ENCODE measurements around the gene DOCK4.
A peak's percentile ranks its signal among the peaks of the same experiment; 100 is the strongest.

DOCK4 gene

DNA sequence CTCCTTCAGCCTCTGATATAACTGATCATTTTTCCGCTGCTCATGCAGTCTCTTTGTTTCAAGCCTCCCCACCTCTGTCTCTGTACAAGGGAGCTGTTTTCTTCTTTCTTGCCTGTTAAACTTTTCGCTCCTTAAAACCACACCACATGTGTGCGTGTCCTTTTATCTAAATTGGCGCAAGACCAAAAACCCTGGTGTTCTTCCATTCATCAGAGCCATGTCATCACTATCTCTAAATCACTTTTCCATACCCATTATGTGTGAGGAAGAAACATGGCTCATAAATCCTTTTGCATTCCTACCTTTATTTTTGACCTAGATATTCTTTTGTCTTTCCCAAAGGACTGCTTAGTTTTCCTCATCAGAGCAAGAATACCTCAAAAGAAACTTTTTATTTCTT, 404.9 kb downstream of the DOCK4 start:
- DNase-seq: no peak
- in situ Hi-C loops (cut with MboI; ENCODE audit: low pct_unique_long_range_greater_than_20kb, low sequenced_read_pairs): no loop called here

DNA sequence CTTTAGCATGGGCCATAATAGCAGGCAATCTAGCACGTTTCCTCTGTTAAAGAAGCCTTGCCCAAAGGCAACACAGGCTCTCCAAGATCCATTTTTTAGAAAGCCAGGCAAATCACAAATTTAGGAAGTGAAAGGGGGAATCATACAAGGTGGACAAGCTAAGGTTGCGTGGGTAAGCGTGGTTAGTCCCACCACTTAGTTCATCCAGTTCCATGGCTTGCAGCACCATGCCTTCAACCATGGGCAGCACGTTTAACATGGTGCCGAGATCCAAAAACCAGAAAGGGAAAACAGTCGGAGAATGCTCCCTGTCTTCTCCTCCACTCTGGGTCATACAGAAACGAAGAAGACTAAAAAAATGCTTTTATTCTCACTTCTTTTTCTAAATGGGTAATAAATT, 409.5 kb downstream of the DOCK4 start:
- in situ Hi-C loops (cut with MboI; ENCODE audit: low pct_unique_long_range_greater_than_20kb, low sequenced_read_pairs): no loop called here
- DNase-seq: peak; percentile 19

DNA sequence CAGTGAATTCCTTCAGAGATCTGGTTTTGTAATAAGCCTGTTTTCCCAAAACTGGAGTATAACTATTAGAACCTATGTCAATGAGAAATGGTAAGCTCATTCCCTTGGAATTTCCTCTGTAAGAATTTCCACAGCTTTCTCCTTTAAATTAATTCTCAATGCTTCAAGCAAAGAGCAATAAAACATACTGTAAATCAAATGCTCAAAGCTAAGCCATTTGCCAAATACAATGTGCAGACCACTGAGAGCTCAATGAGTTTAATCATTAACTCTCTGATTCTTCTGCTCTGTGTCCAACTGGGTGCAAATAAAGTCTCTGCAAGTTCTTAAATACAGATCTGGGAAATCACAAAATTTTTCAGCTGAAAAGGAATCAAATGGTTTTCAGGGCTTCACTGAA, 416.3 kb downstream of the DOCK4 start:
- no peak for DNase-seq
- in situ Hi-C loops (cut with MboI; ENCODE audit: low pct_unique_long_range_greater_than_20kb, low sequenced_read_pairs): no loop called here

DNA sequence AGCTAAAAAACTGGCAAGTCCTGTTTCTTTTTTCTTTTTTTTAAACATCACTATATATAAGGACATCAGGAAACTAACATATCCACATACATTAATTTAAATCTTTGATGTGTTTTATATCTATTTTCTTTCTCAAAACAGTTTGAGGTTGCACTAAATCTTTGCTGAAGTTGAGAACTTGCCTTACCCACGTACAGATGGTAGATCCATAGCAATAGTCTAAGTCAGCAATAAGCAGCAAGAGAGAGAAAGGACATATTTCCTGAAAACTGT, 417.2 kb downstream of the DOCK4 start:
- no peak for DNase-seq
- in situ Hi-C loops (cut with MboI; ENCODE audit: low pct_unique_long_range_greater_than_20kb, low sequenced_read_pairs): no loop called here

DNA sequence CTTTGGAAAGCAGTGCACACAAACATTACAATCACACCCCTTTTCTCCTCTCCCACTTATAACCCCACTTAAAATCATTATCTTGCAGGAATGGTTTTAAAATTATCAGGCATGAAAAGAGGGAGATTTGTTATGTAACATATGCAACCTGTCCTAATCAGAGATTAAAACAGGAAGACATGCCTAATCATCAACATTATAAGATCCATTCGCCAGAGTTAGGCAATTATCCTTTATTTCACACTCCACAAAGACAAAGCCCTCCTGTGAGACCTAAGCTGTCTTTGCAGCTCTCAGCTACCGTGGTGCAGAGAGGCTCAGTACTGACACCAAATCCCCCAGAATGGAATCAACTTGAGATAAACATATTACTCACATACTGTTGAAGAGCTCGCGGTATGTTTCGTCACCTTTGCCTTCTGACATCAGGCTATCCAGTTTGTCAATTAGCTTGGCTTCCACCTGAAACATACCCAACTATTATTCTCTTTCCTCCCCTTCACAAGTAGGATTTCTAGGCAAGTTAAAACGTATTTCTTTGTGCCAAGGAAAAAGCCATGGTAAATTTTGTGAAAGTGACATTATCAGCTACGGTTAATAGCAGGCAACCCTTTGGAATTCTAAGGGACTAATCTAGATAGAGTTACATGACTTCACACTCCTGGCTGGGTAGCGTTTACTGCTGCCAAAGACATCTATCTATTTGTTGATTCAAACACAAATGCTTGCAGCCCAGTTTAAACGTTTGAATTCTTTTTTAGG, 417.7 kb downstream of the DOCK4 start:
- in situ Hi-C loops (cut with MboI; ENCODE audit: low pct_unique_long_range_greater_than_20kb, low sequenced_read_pairs): no loop called here
- no peak for DNase-seq

DNA sequence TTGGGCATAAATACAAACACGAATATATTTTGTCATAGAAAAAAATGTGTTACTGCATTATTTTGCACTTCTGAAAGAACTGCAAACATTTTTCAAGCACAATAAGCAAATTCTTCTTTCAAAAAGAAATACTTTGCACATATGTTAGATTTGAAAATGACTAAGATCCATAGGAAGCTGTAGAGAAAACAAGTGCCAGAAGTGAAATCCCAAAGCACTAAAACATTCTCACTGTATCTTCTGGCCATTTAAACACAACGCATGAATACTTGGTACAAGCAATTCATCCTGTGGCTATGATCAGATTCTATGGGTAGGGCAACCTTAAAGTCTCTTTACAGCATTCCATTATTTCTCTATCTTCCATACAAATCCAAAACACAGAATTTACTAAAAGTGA, 418.5 kb downstream of the DOCK4 start:
- no peak for DNase-seq
- in situ Hi-C loops (cut with MboI; ENCODE audit: low pct_unique_long_range_greater_than_20kb, low sequenced_read_pairs): no loop called here

DNA sequence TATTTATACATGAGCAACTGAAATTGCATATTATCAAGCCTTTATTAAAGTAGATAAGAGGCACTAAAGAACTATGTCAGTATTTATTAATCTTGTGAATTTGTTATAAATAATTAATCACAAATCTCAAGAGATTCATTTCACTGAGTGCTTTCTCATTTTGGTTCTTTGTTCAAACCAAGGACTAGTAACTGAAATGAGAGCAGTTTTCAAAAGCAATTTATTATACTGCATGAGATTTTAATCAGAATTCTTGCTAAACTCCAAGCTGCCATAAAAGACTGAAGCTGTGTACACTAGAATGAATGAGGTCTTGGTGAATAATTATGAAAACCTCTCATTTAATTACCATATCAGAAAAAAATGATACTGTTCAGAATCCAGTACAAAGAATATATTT, 419.1 kb downstream of the DOCK4 start:
- DNase-seq: no peak
- in situ Hi-C loops (cut with MboI; ENCODE audit: low pct_unique_long_range_greater_than_20kb, low sequenced_read_pairs): no loop called here

DNA sequence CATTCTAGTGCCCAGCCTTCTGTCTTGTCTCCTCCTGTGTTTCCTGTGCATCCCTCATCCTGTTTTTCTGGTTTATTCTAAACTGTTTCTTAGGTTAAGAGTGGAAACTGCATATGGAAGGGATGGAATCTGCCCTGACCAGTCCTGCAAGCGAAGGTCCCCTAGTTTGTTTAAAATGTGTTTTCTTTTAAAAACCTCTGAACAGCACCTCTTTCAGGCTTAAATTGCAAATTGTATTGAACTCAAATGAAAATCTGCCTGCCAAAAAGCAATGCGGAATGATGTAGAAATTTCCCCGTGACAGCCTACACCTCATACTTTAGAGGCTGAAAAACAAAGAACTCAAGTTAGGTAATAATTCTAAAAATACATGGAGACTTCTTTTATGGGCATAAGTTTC, 421.1 kb downstream of the DOCK4 start:
- DNase-seq: no peak
- in situ Hi-C loops (cut with MboI; ENCODE audit: low pct_unique_long_range_greater_than_20kb, low sequenced_read_pairs): no loop called here

DNA sequence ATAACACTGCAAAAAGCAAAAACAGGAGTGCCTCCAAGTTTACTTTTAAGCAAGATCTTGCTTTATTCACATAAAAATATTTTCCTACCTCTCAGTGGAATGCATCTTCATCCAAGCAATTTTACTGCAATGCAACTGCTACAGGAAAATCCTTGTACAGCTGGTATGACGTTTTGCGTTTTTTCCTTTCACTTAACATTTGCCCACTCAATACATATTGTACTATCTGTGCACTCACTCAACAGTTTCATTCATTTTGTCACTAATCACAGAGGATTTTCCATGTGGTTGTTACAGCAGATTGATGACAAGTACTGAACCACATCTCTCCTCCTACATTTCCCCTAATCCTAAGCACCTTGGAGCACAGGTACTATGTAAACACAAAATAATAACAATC, 421.9 kb downstream of the DOCK4 start:
- DNase-seq: no peak
- in situ Hi-C loops (cut with MboI; ENCODE audit: low pct_unique_long_range_greater_than_20kb, low sequenced_read_pairs): no loop called here

DNA sequence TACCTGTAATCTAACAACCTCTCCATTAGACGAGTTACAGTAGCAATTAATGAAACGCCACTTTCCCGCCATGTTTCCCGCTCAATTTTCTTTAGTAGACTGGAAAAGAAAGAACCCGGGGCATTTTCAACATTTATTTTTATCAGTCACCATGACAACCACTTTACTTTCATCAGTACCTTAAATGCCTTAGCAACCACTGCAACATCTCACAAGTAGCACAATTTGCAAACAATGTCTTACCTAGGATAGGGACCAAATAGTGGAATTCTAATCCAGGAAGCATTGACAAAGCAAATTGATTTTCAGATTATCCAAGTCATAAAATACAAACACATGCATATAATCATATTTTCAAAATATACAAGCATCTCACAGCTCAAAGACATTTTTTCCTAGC, 422.3 kb downstream of the DOCK4 start:
- in situ Hi-C loops (cut with MboI; ENCODE audit: low pct_unique_long_range_greater_than_20kb, low sequenced_read_pairs): no loop called here
- DNase-seq: no peak

DNA sequence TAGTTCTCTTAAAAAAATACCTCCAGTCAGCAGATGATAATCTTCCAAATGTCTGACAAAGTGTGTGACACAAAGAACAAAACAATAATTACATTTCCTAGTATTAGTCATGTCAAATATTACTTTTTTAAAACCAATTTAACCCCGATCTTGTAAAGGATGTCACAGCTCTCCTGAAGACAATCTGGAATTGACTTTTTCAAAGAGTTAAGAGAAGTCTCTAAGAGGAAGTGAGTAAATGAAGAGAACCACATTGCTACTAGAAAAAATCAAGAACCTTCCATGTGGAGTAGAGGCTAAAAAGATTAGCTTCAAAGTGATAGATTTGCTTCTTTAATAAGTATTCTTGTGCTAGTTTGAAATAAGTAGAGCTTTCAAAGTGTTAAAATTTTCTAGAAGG, 425.7 kb downstream of the DOCK4 start:
- DNase-seq: no peak
- in situ Hi-C loops (cut with MboI; ENCODE audit: low pct_unique_long_range_greater_than_20kb, low sequenced_read_pairs): no loop called here

DNA sequence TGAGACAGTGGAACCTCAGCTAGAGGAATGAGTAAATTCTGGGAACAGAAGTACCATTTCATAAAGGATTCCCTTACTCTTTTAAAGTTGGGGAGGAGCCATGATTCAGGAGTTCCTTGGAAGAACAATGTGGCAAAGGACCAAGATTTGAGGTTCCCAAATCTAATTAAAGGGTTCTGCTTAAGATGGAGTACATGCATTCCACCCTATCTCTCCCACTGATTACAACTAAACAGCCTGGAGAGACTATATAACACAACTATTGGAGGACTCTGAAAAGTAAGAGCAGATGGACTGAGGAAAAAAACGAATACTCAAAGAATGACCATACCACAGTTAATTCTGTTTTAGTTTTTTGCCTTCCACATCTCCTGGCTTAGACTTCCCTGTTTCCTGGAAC, 431.0 kb downstream of the DOCK4 start:
- in situ Hi-C loops (cut with MboI; ENCODE audit: low pct_unique_long_range_greater_than_20kb, low sequenced_read_pairs): no loop called here

DNA sequence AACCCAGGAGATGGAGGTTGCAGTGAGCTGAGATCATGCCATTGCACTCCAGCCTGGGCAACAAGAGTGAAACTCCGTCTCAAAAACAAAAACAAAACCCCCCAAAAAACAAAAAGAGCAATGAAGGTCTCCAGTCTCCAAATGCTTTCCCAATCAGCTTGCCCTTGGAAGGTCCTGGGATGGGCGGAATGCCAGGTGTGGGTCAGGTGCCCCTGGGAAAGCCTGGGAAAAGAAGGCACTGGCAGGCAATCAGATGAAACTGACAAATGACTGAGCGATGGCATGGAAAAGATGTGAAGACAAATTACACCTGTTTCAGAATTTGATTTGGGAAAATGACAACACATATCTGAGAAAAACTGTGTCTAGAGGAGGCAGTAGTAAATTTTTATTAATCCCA, 433.5 kb downstream of the DOCK4 start:
- no peak for DNase-seq
- in situ Hi-C loops (cut with MboI; ENCODE audit: low pct_unique_long_range_greater_than_20kb, low sequenced_read_pairs): loop anchor here (25.0 kb wide), 3 partner anchors 90 to 715 kb away; partner anchors contain the start of gene LSMEM1

More for the DNA sequence above, 431.0 kb downstream of the DOCK4 start:
- DNase-seq: no peak

DNA sequence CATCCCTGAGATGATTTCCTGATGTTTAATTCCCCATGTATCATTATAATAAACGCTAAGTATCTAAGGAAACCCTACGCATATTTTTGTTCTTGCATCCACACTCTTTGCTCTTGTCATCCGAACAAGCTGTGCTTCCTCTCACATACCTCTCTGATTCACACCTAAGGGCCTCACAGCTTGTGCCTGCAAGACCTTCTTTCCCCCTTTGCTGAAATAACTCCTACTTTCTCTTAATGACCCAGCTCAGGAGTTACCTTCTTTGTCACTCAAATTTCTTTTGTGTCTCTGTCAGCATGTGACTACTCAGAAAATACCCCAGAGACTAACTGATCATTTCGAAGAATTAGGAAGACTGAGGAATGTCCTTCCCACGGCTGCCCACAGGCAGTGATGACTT, 434.6 kb downstream of the DOCK4 start:
- DNase-seq: no peak
- in situ Hi-C loops (cut with MboI; ENCODE audit: low pct_unique_long_range_greater_than_20kb, low sequenced_read_pairs): loop anchor here (25.0 kb wide), 3 partner anchors 91 to 716 kb away; partner anchors contain the start of gene LSMEM1

DNA sequence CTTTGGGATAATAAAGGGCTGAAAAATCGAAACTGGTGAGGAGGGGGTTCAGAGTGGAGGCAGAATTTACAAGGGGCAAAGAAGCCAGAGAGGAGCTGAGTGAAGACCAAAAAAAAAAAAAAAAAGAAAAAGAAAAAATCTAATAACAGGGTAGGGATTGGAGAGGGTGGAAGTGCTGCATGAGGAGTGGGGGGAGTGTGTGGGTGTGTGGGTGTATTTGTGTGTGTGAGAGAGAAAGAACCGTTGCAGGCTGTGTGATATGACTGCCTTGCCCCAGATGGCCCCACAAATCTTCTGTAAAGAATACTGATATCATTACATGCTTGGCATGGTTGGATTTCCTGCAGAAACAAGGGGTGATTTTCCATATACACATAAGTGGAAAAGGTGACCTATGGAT, 436.1 kb downstream of the DOCK4 start:
- in situ Hi-C loops (cut with MboI; ENCODE audit: low pct_unique_long_range_greater_than_20kb, low sequenced_read_pairs): loop anchor here (25.0 kb wide), 3 partner anchors 92 to 717 kb away; partner anchors contain the start of gene LSMEM1
- DNase-seq: no peak

DNA sequence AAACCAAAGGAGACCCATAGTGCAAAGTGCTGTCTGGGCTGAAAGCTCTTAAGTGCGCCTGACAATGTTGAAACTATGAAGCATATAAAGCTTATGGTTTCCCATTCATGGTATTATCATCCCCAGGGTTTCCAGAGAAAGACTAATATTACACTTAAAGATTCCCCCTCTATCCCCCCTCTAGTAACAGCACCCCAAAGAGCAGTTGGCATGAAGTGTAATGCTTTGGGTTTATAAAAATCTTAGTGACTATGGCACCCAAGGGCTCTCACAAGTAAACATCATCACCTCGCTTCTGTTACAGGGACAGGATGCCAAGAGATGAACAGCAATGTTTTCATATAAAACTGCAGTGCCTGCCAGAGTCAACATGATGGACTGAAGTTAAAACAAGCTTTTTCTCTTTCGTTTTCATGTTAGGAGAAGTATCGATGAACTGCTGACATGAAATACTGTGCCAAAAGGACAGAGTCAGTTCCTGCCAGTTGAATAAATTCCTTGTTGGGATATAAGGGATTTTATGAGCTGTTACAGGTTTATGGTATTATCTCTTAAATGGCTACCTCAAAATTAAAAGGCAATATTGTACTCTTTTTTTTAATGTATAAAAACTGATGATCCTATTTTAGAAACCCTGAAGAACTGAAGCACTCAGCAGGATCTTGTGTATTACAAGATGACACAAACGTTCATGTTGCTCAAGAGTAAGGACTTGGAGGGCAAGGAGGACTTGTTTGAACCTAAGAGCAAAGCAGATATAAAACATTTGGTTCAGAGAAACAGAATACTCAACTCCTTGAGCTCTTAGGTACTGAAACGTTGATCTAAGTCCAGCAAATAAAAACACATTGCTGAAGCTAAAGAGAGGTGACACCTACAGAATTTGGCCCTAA, 440.2 kb downstream of the DOCK4 start:
- in situ Hi-C loops (cut with MboI; ENCODE audit: low pct_unique_long_range_greater_than_20kb, low sequenced_read_pairs): loop anchor here (25.0 kb wide), 3 partner anchors 96 to 721 kb away; partner anchors contain the start of gene LSMEM1
- DNase-seq: no peak

DNA sequence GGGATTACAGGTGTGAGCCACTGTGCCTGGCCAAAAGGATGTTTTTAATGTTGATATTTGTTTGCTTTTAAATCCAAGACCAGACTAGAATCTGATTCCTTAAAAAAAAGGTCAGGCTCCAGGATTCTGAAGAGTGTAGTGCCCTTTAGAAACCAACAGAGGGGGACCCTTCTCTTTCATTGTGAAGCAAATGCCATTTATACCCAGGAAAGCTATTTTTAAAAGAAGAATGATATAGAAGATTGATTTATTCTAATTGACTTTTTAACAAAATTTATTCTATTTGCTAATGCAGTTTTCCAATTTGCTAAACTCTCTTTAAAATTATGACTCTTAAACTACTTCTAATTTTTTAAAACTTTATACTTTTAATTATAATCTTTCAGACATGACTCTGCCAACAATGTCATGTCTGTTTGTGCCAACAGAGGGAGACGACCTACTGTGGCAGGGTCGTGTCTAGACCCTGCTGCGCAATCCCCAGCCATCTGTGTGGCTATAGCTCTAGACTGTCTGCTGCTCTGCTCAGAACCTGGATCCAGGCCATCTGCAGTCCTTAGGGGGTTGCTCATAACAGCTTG, 442.9 kb downstream of the DOCK4 start:
- in situ Hi-C loops (cut with MboI; ENCODE audit: low pct_unique_long_range_greater_than_20kb, low sequenced_read_pairs): loop anchor here (25.0 kb wide), 3 partner anchors 99 to 724 kb away; partner anchors contain the start of gene LSMEM1
- DNase-seq: peak; percentile 63

DNA sequence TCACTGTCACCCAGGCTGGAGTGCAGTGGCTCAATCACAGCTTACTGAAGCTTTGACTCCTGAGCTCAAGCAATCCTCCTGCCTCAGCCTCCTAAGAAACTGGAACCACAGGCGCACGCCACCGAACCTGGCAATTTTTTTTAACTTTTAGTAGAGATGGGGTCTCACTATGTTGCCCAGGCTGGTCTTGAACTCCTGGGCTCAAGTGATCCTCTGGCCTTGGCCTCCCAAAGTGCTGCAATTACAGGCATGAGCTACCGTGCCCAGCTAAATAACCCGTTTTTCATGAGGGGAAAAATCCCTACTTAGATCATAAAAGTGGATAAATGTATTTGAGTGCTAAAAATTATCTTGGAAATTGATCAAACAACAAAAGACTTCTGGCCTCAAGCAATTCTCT, 443.4 kb downstream of the DOCK4 start:
- in situ Hi-C loops (cut with MboI; ENCODE audit: low pct_unique_long_range_greater_than_20kb, low sequenced_read_pairs): loop anchor here (25.0 kb wide), 3 partner anchors 100 to 725 kb away; partner anchors contain the start of gene LSMEM1

DNA sequence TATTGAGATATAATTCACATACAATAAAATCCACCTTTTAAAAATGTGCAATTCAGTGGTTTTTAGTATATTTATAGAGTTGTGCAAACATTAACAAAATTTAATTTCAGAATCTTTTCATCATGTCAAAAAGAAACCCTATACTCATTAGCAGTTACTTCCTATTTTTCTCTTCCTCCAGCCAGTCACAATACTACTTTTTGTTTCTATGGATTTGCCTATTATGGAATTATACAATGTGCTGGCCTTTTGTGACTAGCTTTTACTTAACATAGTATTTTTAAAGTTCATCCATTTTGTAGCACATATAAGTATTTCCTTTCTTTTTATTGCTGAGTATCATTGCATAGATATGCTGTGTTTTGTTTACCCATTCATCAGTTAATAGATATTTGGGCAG, 444.0 kb downstream of the DOCK4 start:
- in situ Hi-C loops (cut with MboI; ENCODE audit: low pct_unique_long_range_greater_than_20kb, low sequenced_read_pairs): loop anchor here (25.0 kb wide), 3 partner anchors 100 to 725 kb away; partner anchors contain the start of gene LSMEM1
- DNase-seq: no peak

More for the DNA sequence above, 443.4 kb downstream of the DOCK4 start:
- no peak for DNase-seq

DNA sequence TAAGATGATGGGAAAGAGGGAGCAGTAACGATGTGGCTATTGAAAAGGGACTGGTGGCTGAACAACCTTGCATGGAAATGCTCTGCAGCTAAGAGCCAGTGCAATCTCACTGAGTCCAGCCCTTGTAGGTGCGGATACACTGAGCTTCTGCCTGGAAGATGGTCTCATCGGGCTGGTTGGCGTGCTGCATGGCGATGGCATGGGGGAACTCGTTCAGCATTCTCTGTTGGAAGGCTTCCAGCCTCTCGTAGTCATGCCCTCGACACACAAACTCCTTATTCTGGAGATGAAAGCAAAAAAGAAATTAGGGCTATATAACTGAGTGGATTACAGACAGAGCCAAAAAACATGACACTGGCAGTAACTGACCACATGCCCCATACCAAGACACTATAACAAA, 446.2 kb downstream of the DOCK4 start:
- in situ Hi-C loops (cut with MboI; ENCODE audit: low pct_unique_long_range_greater_than_20kb, low sequenced_read_pairs): loop anchor here (25.0 kb wide), 3 partner anchors 102 to 727 kb away; partner anchors contain the start of gene LSMEM1
- no peak for DNase-seq

All from KBM-7 (cell line).